OCI-LY1 (cell line): Measurements from ENCODE around the gene DMBT1.

Experiments used
- H2AFZ ChIP-seq: fragments of 200-600 bp; sonication (generic), shearing (Covaris generic); 2 replicates; pipeline ENCODE4 v1.6.0; 2014; ENCODE audit warnings: antibody characterized with exemption, mild to moderate bottlenecking, low read length
- H3F3A ChIP-seq: fragments of 200-600 bp; sonication (generic), shearing (Covaris generic); 2 replicates; pipeline ENCODE4 v1.6.0; 2014; ENCODE audit warnings: mild to moderate bottlenecking, antibody characterized with exemption, low read length, moderate library complexity; ENCODE audit not compliant: insufficient read depth
- H3K27ac ChIP-seq: fragments of 200-600 bp; sonication (generic); 2 replicates; pipeline ENCODE4 v1.5.1; 2014; ENCODE audit warnings: low read length, mixed run types, mild to moderate bottlenecking, low read depth; ENCODE audit not compliant: poor library complexity, severe bottlenecking
- H3K27me3 ChIP-seq: fragments of 200-600 bp; sonication (generic); 2 replicates; pipeline ENCODE4 v1.6.0; 2014; ENCODE audit warnings: antibody characterized with exemption, mild to moderate bottlenecking, low read length, moderate library complexity; ENCODE audit not compliant: insufficient read depth
- H3K36me3 ChIP-seq: fragments of 200-600 bp; sonication (generic); 2 replicates; pipeline ENCODE4 v1.6.1; 2014; ENCODE audit warnings: mild to moderate bottlenecking, antibody characterized with exemption, low read length, moderate library complexity, mixed read lengths; ENCODE audit not compliant: insufficient read depth
- H3K4me1 ChIP-seq: fragments of 200-600 bp; sonication (generic); 2 replicates; pipeline ENCODE4 v1.5.1; 2014; ENCODE audit warnings: mild to moderate bottlenecking, low read length, moderate library complexity; ENCODE audit not compliant: insufficient read depth, severe bottlenecking
- H3K4me2 ChIP-seq: fragments of 200-600 bp; sonication (generic), shearing (Covaris generic); 2 replicates; pipeline ENCODE4 v1.6.1; 2014; ENCODE audit warnings: low read length
- H3K4me3 ChIP-seq: fragments of 200-600 bp; sonication (generic); 2 replicates; pipeline ENCODE4 v1.5.1; 2014; ENCODE audit warnings: low read length, low read depth, mild to moderate bottlenecking, mixed read lengths; ENCODE audit not compliant: poor library complexity, severe bottlenecking
- H3K79me2 ChIP-seq: fragments of 200-600 bp; shearing (Covaris generic); 2 replicates; pipeline ENCODE4 v1.6.1; 2016; ENCODE audit warnings: mixed run types, low read length, mixed read lengths; ENCODE audit not compliant: insufficient read depth
- H3K9ac ChIP-seq: fragments of 200-600 bp; sonication (generic), shearing (Covaris generic); 2 replicates; pipeline ENCODE4 v1.6.1; 2014; ENCODE audit warnings: mild to moderate bottlenecking, low read length, mixed read lengths
- H3K9me2 ChIP-seq: fragments of 200-600 bp; sonication (generic), shearing (Covaris generic); 2 replicates; pipeline ENCODE4 v1.6.1; 2014; ENCODE audit warnings: low read depth, mild to moderate bottlenecking, low read length, mixed read lengths
- H3K9me3 ChIP-seq: fragments of 200-600 bp; shearing (Covaris generic); 2 replicates; pipeline ENCODE4 v1.6.1; 2014; ENCODE audit warnings: low read length, mixed read lengths
- H4K20me1 ChIP-seq: fragments of 200-600 bp; sonication (generic), shearing (Covaris generic); 2 replicates; pipeline ENCODE4 v1.6.0; 2016; ENCODE audit warnings: mild to moderate bottlenecking, low read length; ENCODE audit not compliant: insufficient read depth
- EZH2 ChIP-seq: fragments of 200-600 bp; sonication (generic), shearing (Covaris generic); IDR thresholded peaks from 2 replicates; pipeline ENCODE4 v1.8.0; 2017; ENCODE audit warnings: borderline replicate concordance, mixed run types, mild to moderate bottlenecking, antibody characterized with exemption, low read length, moderate library complexity, mixed read lengths
- TF ChIP-seq, protein P1 (sequence below): fragments of 200-600 bp; sonication (generic), shearing (Covaris generic); IDR thresholded peaks from 2 replicates; pipeline ENCODE4 v1.5.1; 2017; ENCODE audit warnings: mild to moderate bottlenecking, antibody characterized with exemption, low read length, moderate library complexity, mixed read lengths

The DMBT1 gene

DNA sequence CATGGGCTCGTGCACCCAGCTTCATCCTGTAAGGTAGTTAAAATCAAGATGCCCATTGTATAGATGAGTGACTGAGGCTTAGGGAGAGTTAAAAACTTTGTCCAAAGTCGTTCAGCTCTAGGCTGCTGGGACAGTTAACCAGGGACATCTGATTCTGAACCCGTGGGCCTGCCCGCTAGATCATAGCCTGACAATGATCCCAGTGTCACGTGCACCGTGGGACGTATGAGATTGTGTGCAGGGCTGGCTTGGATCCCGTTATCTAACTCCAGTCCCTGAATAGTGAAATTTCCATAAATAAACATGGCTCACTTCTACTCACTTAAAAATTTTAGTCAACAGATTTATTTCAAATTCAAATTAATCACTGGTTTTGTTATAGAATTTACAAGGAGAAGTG is 114.2 kb downstream of the DMBT1 start:
- Histone ChIP-seq H2AFZ (no peak overlapping the region), H3K27ac (no peak overlapping the region)

DNA sequence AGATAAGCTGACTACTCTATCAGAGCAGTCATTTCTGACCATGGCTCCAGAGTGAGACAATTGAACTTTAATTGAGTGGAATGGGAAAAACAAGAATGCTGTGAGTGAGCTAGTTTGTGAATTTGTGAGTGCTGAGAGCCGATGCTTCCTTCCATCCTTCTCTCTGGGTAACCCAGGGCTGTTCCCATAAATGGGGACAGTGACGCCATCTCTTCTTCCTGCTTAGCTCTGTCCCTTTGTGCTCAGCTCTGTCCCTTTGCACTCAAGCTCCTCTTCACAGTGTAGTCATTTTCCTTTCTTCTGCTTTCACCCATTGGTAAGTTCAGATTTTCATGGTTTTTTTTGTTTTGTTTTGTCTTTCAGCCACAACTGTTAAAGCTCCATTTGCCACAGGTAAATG is 114.7 kb downstream of the DMBT1 start:
- H3K4me1 ChIP-seq = no peaks in the 10 kb centered on the region
- no peak overlapping the region for H3K4me3 ChIP-seq
- no peaks in the 10 kb centered on the region for H3K9me2 ChIP-seq
- H3K36me3 ChIP-seq = no peaks in the 10 kb centered on the region
- H3K79me2 ChIP-seq = no peaks in the 10 kb centered on the region
- no peaks in the 10 kb centered on the region for H3K27me3 ChIP-seq
- no peak overlapping the region for H3K4me2 ChIP-seq
- H2AFZ ChIP-seq = no peak overlapping the region
- no peaks in the 10 kb centered on the region for H3F3A ChIP-seq
- TF ChIP-seq, protein P1, sequence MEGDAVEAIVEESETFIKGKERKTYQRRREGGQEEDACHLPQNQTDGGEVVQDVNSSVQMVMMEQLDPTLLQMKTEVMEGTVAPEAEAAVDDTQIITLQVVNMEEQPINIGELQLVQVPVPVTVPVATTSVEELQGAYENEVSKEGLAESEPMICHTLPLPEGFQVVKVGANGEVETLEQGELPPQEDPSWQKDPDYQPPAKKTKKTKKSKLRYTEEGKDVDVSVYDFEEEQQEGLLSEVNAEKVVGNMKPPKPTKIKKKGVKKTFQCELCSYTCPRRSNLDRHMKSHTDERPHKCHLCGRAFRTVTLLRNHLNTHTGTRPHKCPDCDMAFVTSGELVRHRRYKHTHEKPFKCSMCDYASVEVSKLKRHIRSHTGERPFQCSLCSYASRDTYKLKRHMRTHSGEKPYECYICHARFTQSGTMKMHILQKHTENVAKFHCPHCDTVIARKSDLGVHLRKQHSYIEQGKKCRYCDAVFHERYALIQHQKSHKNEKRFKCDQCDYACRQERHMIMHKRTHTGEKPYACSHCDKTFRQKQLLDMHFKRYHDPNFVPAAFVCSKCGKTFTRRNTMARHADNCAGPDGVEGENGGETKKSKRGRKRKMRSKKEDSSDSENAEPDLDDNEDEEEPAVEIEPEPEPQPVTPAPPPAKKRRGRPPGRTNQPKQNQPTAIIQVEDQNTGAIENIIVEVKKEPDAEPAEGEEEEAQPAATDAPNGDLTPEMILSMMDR = no peak
- no peak for TF ChIP-seq EZH2
- H4K20me1 ChIP-seq = no peaks in the 10 kb centered on the region
- no peak overlapping the region for H3K27ac ChIP-seq
- H3K9ac ChIP-seq = no peak overlapping the region
- H3K9me3 ChIP-seq = no peaks in the 10 kb centered on the region

More for the DNA sequence above, 114.2 kb downstream of the DMBT1 start:
- H3K27me3 ChIP-seq = no peaks in the 10 kb centered on the region
- no peak overlapping the region for H3K4me2 ChIP-seq
- H4K20me1 ChIP-seq = no peaks in the 10 kb centered on the region
- H3F3A ChIP-seq = no peaks in the 10 kb centered on the region
- H3K36me3 ChIP-seq = no peaks in the 10 kb centered on the region
- TF ChIP-seq EZH2 = no peak
- TF ChIP-seq, protein P1 = no peak
- H3K79me2 ChIP-seq = no peaks in the 10 kb centered on the region
- no peak overlapping the region for H3K9ac ChIP-seq
- no peak overlapping the region for H3K4me3 ChIP-seq
- no peaks in the 10 kb centered on the region for H3K4me1 ChIP-seq
- H3K9me2 ChIP-seq = no peaks in the 10 kb centered on the region
- H3K9me3 ChIP-seq = no peaks in the 10 kb centered on the region

DNA sequence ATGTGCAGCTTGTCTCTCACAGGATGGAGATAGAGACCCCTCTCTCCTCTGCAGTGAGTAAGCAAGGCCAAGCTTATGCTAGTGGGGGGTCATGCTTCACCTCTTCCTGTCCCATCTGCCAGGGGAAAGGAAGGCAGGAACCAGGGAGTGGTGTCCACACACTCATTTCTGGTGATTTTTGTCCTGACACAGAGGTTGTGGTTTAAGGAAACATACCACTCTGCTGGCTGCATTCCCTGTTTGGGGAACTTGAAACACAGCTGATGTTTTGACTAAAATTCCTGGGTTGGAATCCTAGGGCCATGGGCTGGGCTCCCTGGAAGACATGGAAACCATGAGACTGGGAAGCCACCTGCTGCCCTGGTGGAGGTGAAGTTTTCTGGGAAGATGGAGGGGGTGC is 117.7 kb downstream of the DMBT1 start:
- H3K36me3 ChIP-seq = no peaks in the 10 kb centered on the region
- no peaks in the 10 kb centered on the region for H3K9me2 ChIP-seq
- H3F3A ChIP-seq = no peaks in the 10 kb centered on the region
- H3K79me2 ChIP-seq = no peaks in the 10 kb centered on the region
- no peaks in the 10 kb centered on the region for H3K9me3 ChIP-seq
- H3K4me1 ChIP-seq = no peaks in the 10 kb centered on the region
- no peaks in the 10 kb centered on the region for H3K27me3 ChIP-seq
- H3K9ac ChIP-seq = no peak overlapping the region
- H2AFZ ChIP-seq = no peak overlapping the region
- TF ChIP-seq, protein P1 = no peak
- TF ChIP-seq EZH2 = no peak
- H3K4me3 ChIP-seq = no peak overlapping the region
- no peak overlapping the region for H3K27ac ChIP-seq
- H3K4me2 ChIP-seq = no peak overlapping the region
- no peaks in the 10 kb centered on the region for H4K20me1 ChIP-seq
